Measurements from ENCODE around the gene PPP2R5E.
"Not testable (repeated sequence)": the region's sequence is repeated elsewhere in the genome, so short reads cannot be mapped to it uniquely, and the experiment has no call there.

PPP2R5E gene

DNA sequence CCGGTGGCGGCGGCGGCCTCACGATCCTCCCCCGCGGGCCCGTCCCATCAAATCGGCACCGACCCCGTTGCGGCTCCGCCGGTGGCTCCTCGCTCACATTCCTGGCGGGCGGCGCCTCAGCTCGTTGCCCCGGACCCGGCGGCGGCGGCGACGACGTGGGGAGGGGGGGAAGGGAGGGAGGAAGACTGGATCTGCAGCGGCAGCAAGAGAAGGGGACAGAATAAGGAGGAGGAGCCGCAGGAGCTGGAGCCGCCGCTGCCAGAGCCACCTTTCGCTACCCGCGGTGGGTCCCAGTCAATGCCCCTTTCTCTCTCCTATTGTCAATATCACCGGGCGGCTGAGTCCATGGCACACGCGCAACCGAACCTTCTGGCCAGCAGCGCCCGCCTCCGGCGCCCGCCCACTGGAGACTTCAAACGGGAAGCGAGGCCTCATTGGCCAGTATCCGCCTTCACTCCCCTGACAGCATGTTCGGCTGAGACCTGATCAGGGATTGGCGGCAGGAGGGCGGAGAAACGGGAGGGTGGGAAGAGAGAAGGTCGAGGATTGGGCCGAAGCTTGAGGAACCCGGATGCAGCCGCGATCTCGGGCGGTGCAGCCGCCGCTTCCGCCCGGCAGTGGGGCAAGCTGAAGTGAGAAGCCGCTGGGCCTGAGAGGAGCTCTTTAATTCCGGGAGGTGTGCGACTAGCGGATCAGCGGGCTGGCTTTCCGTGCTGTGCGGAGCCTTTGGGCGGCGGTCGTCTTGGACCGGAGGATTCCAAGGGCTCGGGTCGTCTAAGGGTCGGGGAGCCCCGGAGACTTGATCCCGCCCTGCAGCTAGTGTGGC is at the start of gene PPP2R5E:
Gene PPP2R5E, minus strand, starts transcription at position 378 of the 826 bp plus-strand sequence. CDS start 3,692 bp downstream, outside the sequence.
- DNase-seq (ENCODE audit: low read depth): peak; percentile 97
- peak within 1 kb of the TSS; percentile 73 for H3K4me3 ChIP-seq (ENCODE audit: low read depth, low read length)

- not testable (repeated sequence) for DNase-seq (ENCODE audit: low read depth); H3K4me3 ChIP-seq (ENCODE audit: low read depth, low read length)
These were observed 39.9 kb upstream of the PPP2R5E start for GRCh38 chr14:63583046-63583445.

GRCh38 chr14:63581491-63581890 is 38.3 kb upstream of the PPP2R5E start:
- no peak for DNase-seq (ENCODE audit: low read depth)
- H3K4me3 ChIP-seq (ENCODE audit: low read depth, low read length): no peak overlapping the region

GRCh38 chr14:63578300-63578699 is 35.1 kb upstream of the PPP2R5E start:
- no peak overlapping the region for H3K4me3 ChIP-seq (ENCODE audit: low read depth, low read length)
- DNase-seq (ENCODE audit: low read depth): no peak

- peak; percentile 19 for DNase-seq (ENCODE audit: low read depth)
- H3K4me3 ChIP-seq (ENCODE audit: low read depth, low read length): no peak overlapping the region
These were observed 30.4 kb upstream of the PPP2R5E start for GRCh38 chr14:63573581-63573980.

- no peak for DNase-seq (ENCODE audit: low read depth)
- no peak overlapping the region for H3K4me3 ChIP-seq (ENCODE audit: low read depth, low read length)
These were observed 22.3 kb upstream of the PPP2R5E start for GRCh38 chr14:63565448-63565847.

DNA sequence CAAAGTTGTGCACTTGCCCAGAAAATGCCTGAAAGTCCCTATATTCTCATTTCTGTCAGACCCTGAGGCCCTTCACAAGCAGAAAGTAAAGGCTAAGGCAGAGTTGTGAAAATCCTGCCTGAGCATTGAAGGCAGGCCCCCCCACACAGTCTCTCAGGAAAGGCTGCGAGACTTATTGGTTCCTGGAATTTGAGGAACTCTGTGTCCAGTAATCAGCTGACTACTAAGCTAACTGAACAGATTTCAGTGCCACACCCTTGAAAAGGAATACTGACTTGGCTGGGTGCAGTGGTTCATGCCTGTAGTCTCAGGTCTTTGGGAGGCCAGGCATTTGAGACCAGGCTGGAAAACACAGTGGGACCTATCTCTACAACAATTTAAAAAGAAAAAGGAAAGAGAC is 21.1 kb upstream of the PPP2R5E start:
- no peak overlapping the region for H3K4me3 ChIP-seq (ENCODE audit: low read depth, low read length)
- no peak for DNase-seq (ENCODE audit: low read depth)

GRCh38 chr14:63563370-63564026 is 20.3 kb upstream of the PPP2R5E start:
- no peak for DNase-seq (ENCODE audit: low read depth)
- H3K4me3 ChIP-seq (ENCODE audit: low read depth, low read length): no peak overlapping the region

DNA sequence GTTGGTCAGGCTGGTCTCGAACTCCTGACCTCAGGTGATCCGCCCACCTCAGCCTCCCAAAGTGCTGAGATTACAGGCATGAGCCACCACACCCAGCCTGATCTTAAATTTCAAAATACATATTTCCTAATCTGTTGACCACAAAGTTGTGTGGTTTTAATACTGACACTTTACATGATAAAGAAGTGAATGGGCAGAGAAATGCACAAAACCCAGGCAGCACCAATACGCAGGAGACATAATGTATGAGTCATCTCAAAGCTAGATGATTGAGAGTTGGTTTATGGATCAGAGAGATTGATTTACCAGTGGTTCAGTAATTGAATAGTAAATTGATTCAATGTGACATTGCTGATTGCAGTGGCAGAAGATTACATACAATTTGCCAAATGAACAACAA is 19.2 kb upstream of the PPP2R5E start:
- H3K4me3 ChIP-seq (ENCODE audit: low read depth, low read length): no peak overlapping the region
- no peak for DNase-seq (ENCODE audit: low read depth)

DNA sequence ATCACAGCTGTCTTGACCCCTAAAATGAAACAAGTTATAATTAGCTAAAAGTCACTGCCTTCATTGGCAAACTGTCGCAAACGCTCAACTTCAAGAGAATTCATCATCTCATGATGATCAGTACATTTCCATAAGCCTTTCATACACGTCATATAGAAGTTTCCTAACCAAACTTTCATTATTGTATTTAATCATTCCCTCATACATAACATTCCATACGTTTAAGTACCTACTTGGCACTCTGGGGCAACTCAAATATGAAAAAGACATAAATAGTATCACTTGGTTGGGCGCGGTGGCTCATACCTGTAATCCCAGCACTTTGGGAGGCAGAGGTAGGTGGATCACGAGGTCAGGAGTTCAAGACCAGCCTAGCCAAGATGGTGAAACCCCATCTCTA is 12.4 kb upstream of the PPP2R5E start:
- no peak overlapping the region for H3K4me3 ChIP-seq (ENCODE audit: low read depth, low read length)
- no peak for DNase-seq (ENCODE audit: low read depth)

DNA sequence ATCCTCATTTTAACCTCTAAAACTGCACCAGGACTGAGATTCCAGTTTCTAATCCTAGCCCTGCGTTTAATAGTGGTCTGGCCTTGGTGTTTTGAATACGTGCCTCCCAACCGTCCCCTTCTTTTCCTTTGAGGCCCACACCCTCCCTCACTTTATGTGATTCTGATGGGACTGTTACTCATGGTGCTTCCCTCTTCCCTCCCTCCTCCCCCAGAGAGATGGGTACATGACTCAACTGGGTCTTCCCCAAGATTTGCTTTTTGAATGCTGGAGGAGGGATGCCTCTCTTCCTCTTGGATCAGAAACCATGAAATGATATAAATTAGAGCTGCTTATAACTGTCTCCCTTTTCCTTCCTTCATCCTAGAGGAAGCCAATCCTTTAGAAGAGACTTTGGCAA is 8.2 kb upstream of the PPP2R5E start:
- DNase-seq (ENCODE audit: low read depth): no peak
- H3K4me3 ChIP-seq (ENCODE audit: low read depth, low read length): no peak overlapping the region

DNA sequence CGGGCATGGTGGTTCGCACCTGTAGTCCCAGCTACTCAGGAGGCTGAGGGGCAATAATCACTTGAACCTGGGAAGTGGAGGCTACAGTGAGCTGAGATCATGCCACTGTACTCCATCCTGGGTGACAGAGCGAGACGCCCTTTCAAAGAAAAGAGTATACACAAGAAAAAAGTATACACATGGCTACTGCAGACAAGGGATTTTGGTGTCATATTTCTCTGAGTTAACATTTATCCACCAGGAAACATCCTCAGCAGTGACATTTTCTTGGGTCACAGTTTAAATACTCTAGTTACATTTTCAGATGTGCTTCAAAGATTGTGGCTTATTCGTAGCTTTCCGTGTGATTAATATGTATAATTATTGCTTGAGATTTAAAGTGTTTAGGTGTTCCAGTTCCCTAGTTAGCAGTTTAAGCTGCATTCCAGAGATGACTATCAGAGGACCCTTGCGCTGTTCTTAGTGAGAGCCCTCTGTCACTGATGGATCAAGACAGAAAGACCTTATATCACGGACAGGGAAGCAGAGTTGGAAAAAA is 4.7 kb upstream of the PPP2R5E start:
- no peak overlapping the region for H3K4me3 ChIP-seq (ENCODE audit: low read depth, low read length)
- DNase-seq (ENCODE audit: low read depth): no peak

DNA sequence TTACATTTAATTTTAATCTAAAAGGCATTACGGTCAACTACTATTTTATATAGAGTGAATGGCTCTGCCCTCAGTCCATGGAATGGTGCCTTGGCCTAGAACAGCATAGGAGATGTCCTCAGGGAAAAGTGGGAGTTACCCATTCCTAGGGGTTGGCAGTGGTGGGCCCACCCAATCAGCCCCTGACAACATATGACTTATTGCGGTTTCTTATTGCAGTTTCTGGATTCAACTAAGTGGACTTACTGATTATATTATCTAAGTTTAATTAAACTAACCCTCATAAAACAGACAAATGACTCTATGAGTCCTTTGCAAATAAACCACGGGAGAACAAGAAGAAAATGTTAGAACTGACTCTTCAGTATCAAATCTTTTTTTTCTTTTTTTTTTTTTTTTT is 2.3 kb upstream of the PPP2R5E start:
- no peak for DNase-seq (ENCODE audit: low read depth)
- no peak overlapping the region for H3K4me3 ChIP-seq (ENCODE audit: low read depth, low read length)

DNA sequence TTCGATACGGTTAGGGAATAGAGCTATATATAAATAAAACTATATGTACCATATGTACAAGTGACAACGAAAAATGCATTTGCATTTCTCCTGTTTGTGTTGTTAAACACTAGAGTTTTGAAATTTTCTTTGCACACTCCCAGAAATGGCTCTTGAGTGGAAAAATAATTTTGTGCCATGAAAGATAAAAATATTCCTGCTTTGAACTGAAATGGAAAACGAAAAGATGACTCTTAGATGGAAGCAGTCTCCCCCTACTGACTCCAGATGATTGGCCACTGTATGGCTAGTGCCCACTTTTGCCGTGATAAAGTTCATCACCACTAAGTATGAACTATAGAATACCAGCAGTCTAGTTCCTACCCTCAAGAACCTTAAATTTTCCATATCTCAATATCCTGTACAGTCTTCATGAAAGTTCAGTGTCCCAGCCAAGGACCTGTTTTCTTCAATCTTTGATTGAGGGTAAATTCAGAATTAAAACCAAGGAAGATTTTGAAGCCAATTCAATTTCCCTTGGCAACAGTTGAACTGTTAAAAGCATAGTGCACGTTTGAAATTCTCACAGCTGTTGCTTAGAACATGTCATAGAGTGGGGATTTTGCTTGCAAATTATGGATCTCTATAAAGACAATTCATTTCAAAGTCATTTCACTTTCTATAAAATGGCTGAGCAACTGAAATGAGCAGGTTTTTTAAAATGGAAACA is 1.6 kb upstream of the PPP2R5E start:
- H3K4me3 ChIP-seq (ENCODE audit: low read depth, low read length): peak overlapping the region; percentile 73
- no peak for DNase-seq (ENCODE audit: low read depth)

GRCh38 chr14:63543826-63544406 is 739 bp upstream of the PPP2R5E start:
- peak overlapping the region; percentile 73 for H3K4me3 ChIP-seq (ENCODE audit: low read depth, low read length)
- DNase-seq (ENCODE audit: low read depth): no peak

GRCh38 chr14:63542231-63542999 is 762 bp downstream of the PPP2R5E start:
- DNase-seq (ENCODE audit: low read depth): no peak
- peak overlapping the region; percentile 73 for H3K4me3 ChIP-seq (ENCODE audit: low read depth, low read length)

DNA sequence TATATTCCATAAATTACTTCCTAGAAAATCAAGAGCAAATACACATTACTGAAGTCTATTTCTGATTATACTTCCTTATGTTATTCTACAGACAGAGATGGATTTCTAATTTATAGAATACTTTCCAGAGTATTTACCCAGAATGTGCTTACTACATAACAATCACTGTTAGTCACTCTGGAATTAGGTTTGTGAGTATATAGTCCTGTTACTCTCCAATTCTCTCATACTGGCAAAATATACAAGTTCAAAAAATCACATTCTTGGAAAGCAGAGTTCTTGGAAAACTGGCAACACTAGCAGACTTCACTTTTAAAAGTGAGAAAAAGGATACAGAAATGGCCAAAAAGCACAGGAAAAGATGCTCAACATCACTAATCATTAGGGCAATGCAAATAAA is 7.3 kb downstream of the PPP2R5E start:
- H3K4me3 ChIP-seq (ENCODE audit: low read depth, low read length): no peak overlapping the region
- DNase-seq (ENCODE audit: low read depth): no peak

- DNase-seq (ENCODE audit: low read depth): no peak
- H3K4me3 ChIP-seq (ENCODE audit: low read depth, low read length): no peak overlapping the region
These were observed 9.7 kb downstream of the PPP2R5E start for GRCh38 chr14:63533474-63533873.

- no peak for DNase-seq (ENCODE audit: low read depth)
- no peak overlapping the region for H3K4me3 ChIP-seq (ENCODE audit: low read depth, low read length)
These were observed 18.5 kb downstream of the PPP2R5E start for GRCh38 chr14:63524537-63525155.

Measured in skeletal muscle cell (primary cell).